Adrenal gland (tissue), 12 donors: ENCODE data around the gene MAGEE2. TPM values are rescaled to one million over a fixed set of nuclear protein-coding genes. Genes with fewer than 3 reads are reported as not detected.

Source experiments
- DNase-seq, 7 donors: peaks; one replicate each; pipeline ENCODE4 v3.0.0-alpha.2; 2019 to 2020
- H3K27ac ChIP-seq, 5 donors: fragments of 200-600 bp; sonication (generic) in 4 of 5; 1 replicate in 3 of 5; 2 replicates in 2 of 5; pipeline versions ENCODE4 v1.5.1 to v1.8.0; 2016 to 2020; ENCODE audit warnings: mild to moderate bottlenecking in 1 of 5
- H3K27me3 ChIP-seq: fragments of 200-600 bp; 2 replicates; pipeline ENCODE4 v1.8.0; 2021
- H3K36me3 ChIP-seq, 2 donors: fragments of 200-600 bp; replicated peaks in 1 of 2; 1 replicate in 1 of 2; 2 replicates in 1 of 2; pipeline versions ENCODE4 v1.5.1 to v1.8.0; 2018 to 2022
- H3K4me1 ChIP-seq, 2 donors: fragments of 200-600 bp; replicated peaks in 1 of 2; 1 replicate in 1 of 2; 2 replicates in 1 of 2; pipeline versions ENCODE4 v1.5.1 to v1.8.0; 2018 to 2021
- H3K4me3 ChIP-seq, 4 donors: fragments of 200-600 bp; sonication (generic) in 3 of 4; one replicate each; pipeline ENCODE4 v1.5.1; 2016 to 2018
- H3K9me3 ChIP-seq, 3 donors: fragments of 200-600 bp; sonication (generic) in 1 of 3; replicated peaks in 1 of 3; 1 replicate in 2 of 3; 2 replicates in 1 of 3; pipeline versions ENCODE4 v1.5.1 to v1.8.0; 2016 to 2021
- POLR2A ChIP-seq, 2 donors: fragments of 450-650 bp; IDR thresholded peaks; one replicate each; pipeline ENCODE4 v1.6.1; 2017; ENCODE audit warnings: antibody characterized with exemption in 2 of 2, mild to moderate bottlenecking in 2 of 2, moderate library complexity in 1 of 2
- WGBS, 4 donors: extraction: QIAGEN DNeasy Blood & Tissue Kit in 2 of 4; methylation state at CpG; one replicate each; pipeline versions ENCODE4 v1.1.5 to v1.1.7; 2013 to 2017; 5-methylcytosine and 5-hydroxymethylcytosine counted together
- intact Hi-C, 2 donors: fragments of 100-400 bp; cut with DNase I; formaldehyde crosslinking; loops; one replicate each; pipeline versions ENCODE4 v1.14.1 to v1.15.0; 2022 to 2023
- polyA plus RNA-seq, 3 donors: library from polyadenylated mRNA; stranded (reverse); fragments of 200-250 nt in 2 of 3; fragments of 350-450 nt in 1 of 3; fragmentation: Illumina TruSeq in 1 of 3; extraction: RNeasy Lipid Tissue Mini Kit (QIAGEN cat#74804) in 1 of 3; gene quantifications; one replicate each; pipeline ENCODE4 v1.2.3, GENCODE V29; 2013 to 2014
- total RNA-seq, 9 donors: library from RNA; depleted of rRNA in 4 of 9; stranded (reverse); fragments of >200 nt in 4 of 9; fragments of 120-200 nt in 1 of 9; fragmentation: NEBNext Ultra II Directional in 1 of 9; extraction: Animal tissue kit (Norgen Biotek cat#: 25700) in 1 of 9; gene quantifications; one replicate each; pipeline versions ENCODE4 v1.1.0 to v1.2.4, GENCODE V29; 2013 to 2023
- TF ChIP-seq, protein P1 (sequence below), 6 experiments: fragments of 450-650 bp in 4 of 6; fragments of 200-600 bp in 2 of 6; sonication (generic) in 1 of 6; IDR thresholded peaks; 1 replicate in 5 of 6; 2 replicates in 1 of 6; pipeline versions ENCODE4 v1.5.1 to v1.8.0; 2016 to 2021; ENCODE audit warnings: antibody characterized with exemption in 6 of 6, mild to moderate bottlenecking in 2 of 6, moderate library complexity in 1 of 6
- donor health status: healthy with polysubstance abuse.
- donor health status: Bipolar disorder and iron deficiency.
- donor health status: DM: yes; HTN: yes; CAD: no.
- donor health status: DM: no; HTN: no; CAD: no.
- donor health status: DM: no; HTN: no; CAD: no.
- donor health status: DM: yes; HTN: yes; CAD: no.

The MAGEE2 gene
- total and polyA plus RNA-seq, 12 donors: 0.07 to 0.67 (median 0.23) TPM; not detected in 2

DNA sequence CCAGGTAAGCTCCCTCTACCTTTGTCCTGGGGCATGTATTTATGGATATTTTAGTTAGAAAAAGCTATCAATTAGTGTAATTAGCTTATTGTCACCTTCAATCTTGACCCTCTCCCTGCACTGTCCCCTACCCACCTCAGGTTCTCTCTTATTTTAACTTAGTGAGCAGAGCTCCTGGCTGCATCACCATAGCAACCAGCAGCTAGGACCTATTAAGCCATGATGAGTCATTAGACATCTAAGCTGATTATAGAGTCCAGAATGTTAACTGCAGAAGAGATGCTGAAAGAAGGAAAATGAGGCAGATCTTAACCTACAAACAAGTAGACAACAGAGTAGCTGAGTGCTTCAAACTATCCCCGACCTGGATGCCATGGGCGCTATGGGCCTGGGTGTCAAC, 36.6 kb downstream of the MAGEE2 start:
- intact Hi-C loops: no loop called here
- no peak for DNase-seq
- H3K27ac ChIP-seq: no peak overlapping the region
- H3K4me1 ChIP-seq: no peaks in the 10 kb centered on the region
- peaks cover 0 to 7% (median 0%) of the 10 kb centered on the region in 3 donors for H3K9me3 ChIP-seq
- WGBS, 4 donors: 68 to 97% (median 70%) methylated on average over 2 of the region's 2 CpGs; no CpG with 5 or more reads in 1 of the 4 donors
- H3K27me3 ChIP-seq: no peaks in the 10 kb centered on the region
- no peak for TF ChIP-seq POLR2A (IDR thresholded peaks at IDR 0.05)
- TF ChIP-seq, protein P1, sequence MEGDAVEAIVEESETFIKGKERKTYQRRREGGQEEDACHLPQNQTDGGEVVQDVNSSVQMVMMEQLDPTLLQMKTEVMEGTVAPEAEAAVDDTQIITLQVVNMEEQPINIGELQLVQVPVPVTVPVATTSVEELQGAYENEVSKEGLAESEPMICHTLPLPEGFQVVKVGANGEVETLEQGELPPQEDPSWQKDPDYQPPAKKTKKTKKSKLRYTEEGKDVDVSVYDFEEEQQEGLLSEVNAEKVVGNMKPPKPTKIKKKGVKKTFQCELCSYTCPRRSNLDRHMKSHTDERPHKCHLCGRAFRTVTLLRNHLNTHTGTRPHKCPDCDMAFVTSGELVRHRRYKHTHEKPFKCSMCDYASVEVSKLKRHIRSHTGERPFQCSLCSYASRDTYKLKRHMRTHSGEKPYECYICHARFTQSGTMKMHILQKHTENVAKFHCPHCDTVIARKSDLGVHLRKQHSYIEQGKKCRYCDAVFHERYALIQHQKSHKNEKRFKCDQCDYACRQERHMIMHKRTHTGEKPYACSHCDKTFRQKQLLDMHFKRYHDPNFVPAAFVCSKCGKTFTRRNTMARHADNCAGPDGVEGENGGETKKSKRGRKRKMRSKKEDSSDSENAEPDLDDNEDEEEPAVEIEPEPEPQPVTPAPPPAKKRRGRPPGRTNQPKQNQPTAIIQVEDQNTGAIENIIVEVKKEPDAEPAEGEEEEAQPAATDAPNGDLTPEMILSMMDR (IDR thresholded peaks at IDR 0.05): no peak
- no peaks in the 10 kb centered on the region for H3K36me3 ChIP-seq
- H3K4me3 ChIP-seq: no peak overlapping the region

DNA sequence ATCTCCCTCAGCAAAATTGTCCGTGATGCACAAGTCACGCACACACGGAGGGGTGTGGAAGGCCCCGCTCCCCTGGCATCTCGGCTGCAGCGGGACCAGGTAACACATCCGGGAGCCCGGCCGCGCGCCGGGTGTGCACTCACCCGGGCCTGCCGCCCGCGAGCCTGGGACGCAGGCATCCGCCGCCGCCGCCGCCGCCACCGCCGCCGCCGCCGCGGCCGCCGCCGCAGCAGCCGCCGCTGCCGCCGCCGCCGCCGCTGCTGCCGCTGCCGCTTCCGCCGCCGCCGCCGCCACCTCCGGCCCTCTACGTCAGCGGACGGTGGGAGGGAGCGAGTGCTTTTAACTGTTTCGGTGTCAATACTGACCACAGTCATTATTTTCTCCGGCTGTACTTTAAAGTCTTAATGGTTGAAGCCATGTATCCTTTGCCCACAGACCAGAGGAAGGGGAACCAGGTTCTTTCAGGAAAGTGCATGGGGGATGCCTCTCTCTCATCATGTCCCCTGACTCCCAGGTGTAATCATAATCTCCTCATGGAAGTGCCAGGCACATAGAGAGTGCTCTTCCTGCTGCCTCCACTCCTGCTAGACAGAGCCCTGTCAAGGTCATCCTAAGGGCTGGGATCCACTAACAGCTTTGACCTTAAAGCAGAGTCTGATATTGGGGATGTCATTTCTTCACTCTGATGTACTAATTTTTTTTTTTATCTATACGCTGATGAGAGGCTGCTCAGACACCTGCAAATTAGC, 38.0 kb downstream of the MAGEE2 start:
- Histone ChIP-seq H3K27me3 (peaks cover 1% of the 10 kb centered on the region), H3K4me1 (no peaks in the 10 kb centered on the region), H3K27ac (peak overlapping the region in 2 of 5 donors; percentile 44 to 76), H3K9me3 (peaks cover 0 to 7% (median 0%) of the 10 kb centered on the region in 3 donors), H3K4me3 (peak overlapping the region in 2 of 4 donors; percentile 11 to 59), H3K36me3 (no peaks in the 10 kb centered on the region)
- DNase-seq: peak; percentile 25 to 66 (median 38)
- 3 to 66% (median 40%) methylated on average over 1 to 54 of the region's 54 CpGs for WGBS, 4 donors
- intact Hi-C loops: no loop called here
- TF ChIP-seq, protein P1 (IDR thresholded peaks at IDR 0.05): no peak
- no peak for TF ChIP-seq POLR2A (IDR thresholded peaks at IDR 0.05)
